ENCODE data around the gene SMTNL2.
"Not testable (repeated sequence)": the region's sequence is repeated elsewhere in the genome, so short reads cannot be mapped to it uniquely, and the experiment has no call there.

Gene SMTNL2

GRCh38 chr17:4639301-4640059, 55.2 kb downstream of the SMTNL2 start:
- not testable (repeated sequence) for FAIRE-seq

- FAIRE-seq: not testable (repeated sequence)
Observed at GRCh38 chr17:4640569-4641188, 56.4 kb downstream of the SMTNL2 start.

- no peak for FAIRE-seq
Observed at GRCh38 chr17:4641297-4642195, 57.2 kb downstream of the SMTNL2 start, which contains the start of gene ALOX15. Gene ALOX15 (minus strand): TSS chr17:4641678. CDS start chr17:4641651, 27 bp downstream.

GRCh38 chr17:4642286-4642685, 58.0 kb downstream of the SMTNL2 start:
- no peak for FAIRE-seq

GRCh38 chr17:4643676-4644075, 59.3 kb downstream of the SMTNL2 start:
- no peak for FAIRE-seq

GRCh38 chr17:4645642-4646041, 61.3 kb downstream of the SMTNL2 start:
- no peak for FAIRE-seq

GRCh38 chr17:4648741-4649140, 64.4 kb downstream of the SMTNL2 start:
- no peak for FAIRE-seq

- no peak for FAIRE-seq
Observed at GRCh38 chr17:4652997-4653396, 68.7 kb downstream of the SMTNL2 start.

- not testable (repeated sequence) for FAIRE-seq
Observed at GRCh38 chr17:4655933-4656332, 71.6 kb downstream of the SMTNL2 start.

- no peak for FAIRE-seq
Observed at GRCh38 chr17:4657678-4658077, 73.3 kb downstream of the SMTNL2 start.
